GM19324 (cell line): Measurements from ENCODE around the gene FAF2.
"Not testable (repeated sequence)": the region's sequence is repeated elsewhere in the genome, so short reads cannot be mapped to it uniquely, and the experiment has no call there.

Source experiments
- ATAC-seq: cut with Tn5 transposase; IDR thresholded peaks from one replicate; pipeline ENCODE4 v1.9.1; 2021; ENCODE audit warnings: mild to moderate bottlenecking, moderate library complexity; ENCODE audit not compliant: unreplicated experiment, low FRiP score

The FAF2 gene

GRCh38 chr5:176447978-176448608, at the start of gene FAF2:
Gene FAF2, plus strand, starts transcription at chr5:176448385. Its CDS starts 23 bp downstream, at chr5:176448408.
- peak; percentile 98 for ATAC-seq

DNA sequence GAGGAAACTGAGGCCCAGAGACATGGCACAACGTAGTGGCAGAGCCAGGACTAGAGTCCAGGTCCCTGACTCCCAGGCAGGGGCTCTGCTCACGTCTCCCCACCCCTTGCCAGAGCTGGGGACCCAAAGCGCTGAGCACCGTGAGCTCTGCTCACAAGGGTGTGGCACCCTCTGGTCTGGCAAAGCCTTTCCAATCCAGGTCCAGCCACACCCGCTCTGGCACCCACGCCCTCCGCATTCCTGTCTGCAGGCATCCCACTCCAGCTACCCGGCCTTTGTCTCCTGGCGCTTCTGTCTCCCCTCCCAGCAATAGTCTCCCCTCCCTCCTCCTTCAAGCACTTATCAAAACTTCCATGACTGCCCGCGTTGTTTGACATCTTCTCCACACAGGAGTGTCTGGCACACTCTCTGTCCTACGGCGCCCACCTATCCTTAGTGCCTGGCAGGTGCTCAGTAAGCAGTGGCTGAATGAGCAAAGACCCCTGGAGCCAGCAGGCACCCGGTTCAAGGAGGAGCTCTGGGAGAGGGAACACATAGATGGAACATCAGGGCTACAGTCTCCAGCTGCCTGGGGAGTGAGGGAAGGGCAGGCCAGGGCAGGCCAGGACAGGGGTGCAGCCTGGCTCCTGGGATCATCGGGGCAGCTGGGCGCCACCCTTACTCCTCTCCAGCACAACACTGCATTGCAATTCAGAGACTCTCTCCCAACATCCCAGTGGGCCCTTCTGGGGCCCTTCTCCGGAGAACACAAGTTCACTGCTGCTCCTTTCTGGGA, 47.6 kb upstream of the FAF2 start:
- ATAC-seq: no peak

GRCh38 chr5:176401281-176402205, 46.6 kb upstream of the FAF2 start:
- ATAC-seq: no peak

DNA sequence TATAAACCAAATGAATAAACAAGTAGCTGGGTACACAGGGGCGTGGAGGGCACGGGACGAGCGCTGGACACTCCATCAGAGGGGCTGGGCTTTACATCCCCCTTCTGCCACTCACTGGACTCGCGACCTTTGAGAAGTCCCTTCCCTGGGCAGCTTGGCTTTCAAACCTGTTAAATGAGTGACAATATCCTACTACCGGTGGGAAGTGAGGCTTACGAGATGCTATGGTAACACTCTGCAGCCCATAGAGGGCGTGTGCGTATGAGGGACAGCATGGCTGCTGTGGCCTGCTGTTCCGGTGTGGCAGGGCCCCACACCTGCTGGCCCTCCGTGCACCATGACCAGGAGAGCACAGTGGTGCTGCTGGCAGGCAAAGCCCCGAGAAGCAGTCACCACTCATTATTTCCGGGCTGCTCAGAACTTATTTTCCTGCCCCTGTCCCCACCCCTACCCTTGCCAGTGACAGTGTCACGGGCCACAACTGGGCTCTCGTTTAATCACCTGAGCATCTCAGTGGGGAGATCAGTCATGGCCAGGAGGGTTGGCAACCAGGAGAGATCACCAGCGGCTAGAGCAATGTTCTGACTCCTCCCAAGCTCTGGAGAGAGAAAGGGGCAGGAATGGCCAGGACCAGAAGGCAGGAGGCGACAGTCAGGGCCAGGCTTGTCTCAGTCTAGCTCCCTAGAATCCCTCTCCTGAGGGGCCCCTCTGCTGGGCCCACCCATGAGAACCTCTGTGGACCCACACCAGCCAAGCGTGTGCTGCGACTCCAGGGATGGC, 42.3 kb upstream of the FAF2 start:
- no peak for ATAC-seq

GRCh38 chr5:176406436-176407052, 41.6 kb upstream of the FAF2 start:
- no peak for ATAC-seq

DNA sequence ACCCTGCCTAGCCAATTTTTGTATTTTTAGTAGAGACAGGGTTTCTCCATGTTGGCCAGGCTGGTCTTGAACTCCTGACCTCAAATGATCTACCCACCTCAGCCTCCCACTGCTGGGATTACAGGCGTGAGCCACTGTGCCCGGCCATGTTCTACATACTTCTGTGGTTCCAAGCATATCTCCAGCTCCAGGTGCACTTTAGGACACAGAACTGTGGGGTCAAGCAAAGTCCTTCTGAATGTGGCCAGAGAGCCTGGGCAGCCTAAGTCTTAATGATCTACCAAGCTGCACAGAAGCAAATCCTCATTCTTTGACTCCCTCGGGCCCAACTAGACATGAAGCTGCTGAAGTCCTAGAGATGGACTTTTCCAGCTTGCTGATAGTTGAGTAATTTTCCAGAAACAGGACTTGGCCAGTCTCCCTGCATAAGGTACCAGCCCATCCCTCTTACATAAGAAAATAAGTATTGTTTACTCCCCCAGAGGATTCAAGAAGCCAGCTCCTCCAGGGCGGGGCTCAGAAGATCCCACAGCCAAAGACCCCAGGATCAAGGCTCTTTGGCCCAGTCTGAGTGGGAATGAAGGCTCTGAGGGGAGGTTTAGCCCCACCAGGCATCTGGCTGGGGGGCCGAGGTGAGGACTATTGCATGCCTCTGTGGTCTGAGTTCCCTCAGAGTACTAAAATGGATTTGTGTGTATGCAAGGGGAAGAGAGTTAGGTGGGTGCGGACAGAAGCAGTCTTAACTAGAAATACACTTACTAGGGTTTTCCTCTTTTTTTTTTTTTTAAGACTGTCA, 40.5 kb upstream of the FAF2 start:
- no peak for ATAC-seq

GRCh38 chr5:176408252-176408573, 40.0 kb upstream of the FAF2 start:
- ATAC-seq: not testable (repeated sequence)

- ATAC-seq: no peak
Observed at GRCh38 chr5:176408590-176408989, 39.6 kb upstream of the FAF2 start.

GRCh38 chr5:176409765-176410164, 38.4 kb upstream of the FAF2 start:
- no peak for ATAC-seq

DNA sequence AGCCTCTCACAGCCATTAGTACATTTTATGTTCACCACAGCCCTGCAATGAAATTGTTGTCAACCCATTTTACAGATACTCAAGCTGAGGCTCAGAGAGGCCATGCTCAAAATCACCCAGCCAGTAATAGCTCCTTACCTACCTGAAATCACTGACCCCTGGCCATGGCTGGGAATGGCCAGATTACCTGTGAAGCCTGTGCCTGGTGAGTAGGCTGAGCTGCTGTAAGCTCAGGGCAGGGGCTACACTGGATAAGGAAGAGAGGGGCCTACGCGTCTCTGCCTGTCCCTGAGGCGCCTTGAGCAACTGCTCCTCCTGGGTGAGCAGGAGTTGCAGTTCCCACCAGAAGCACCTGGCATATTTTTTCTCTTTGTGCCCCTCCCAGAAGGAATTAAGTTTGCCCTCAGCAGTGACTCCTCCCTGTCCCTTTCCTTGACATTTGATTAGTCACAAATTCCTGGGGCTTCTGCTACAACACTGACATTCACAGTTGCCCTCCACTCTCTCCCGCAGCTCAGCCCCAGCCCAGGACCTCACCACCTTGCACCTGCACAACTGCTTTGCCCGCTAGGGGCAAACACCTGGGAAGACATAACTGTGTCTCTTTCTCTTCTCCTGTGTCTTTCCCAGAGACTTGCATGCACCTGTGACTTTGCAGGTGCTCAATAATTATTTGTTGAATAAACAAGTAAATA, 37.6 kb upstream of the FAF2 start:
- no peak for ATAC-seq

- no peak for ATAC-seq
Observed at GRCh38 chr5:176412517-176413254, 35.5 kb upstream of the FAF2 start.

GRCh38 chr5:176413255-176413565, 35.0 kb upstream of the FAF2 start:
- no peak for ATAC-seq

- no peak for ATAC-seq
Observed at GRCh38 chr5:176413709-176414191, 34.4 kb upstream of the FAF2 start.

GRCh38 chr5:176414704-176415103, 33.5 kb upstream of the FAF2 start:
- ATAC-seq: no peak

DNA sequence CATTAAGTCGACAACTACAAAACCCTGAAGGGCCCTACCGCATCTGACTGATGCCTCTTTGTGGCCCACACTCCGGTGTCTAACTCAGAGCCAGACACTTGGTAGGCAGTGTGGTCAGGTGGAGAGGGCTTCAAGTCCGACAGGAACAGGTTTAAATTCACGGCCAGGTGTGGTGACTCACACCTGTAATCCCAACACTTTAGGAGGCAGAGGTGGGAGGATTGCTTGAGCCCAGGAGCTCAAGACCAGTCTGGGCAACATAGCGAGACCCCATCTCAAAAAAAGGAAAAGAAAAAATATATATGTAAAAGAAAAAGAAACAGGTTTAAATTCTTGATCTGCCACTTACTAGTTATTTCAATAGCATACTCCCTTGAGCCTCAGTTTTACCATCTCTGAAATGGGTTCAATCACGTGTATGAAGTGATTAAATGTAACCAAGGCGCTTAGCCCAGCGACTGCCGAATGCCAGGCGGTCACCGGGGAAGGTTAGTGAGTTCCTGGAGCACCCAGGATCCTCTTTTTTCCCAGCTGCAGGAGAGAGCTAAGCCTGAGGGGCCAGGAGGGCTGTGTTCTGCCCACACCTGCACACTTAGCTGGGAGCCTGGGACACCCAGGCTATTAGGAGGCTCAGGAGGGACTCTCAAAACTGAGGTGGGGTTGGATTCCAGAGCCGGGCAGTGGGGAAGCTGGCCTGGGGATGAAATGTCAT, 32.8 kb upstream of the FAF2 start:
- ATAC-seq: no peak

GRCh38 chr5:176415952-176416924, 31.9 kb upstream of the FAF2 start, which contains the start of gene CLTB:
Gene CLTB, minus strand, starts transcription at chr5:176416539. Its CDS starts 176 bp downstream, at chr5:176416363.
- peak; percentile 91 for ATAC-seq
